Ishikawa (cell line): Measurements from ENCODE around the gene ITPRID2.

Experiments used
- CEBPB ChIP-seq: IDR thresholded peaks from 2 replicates; pipeline ENCODE4 v1.6.1; 2012
- CREB1 ChIP-seq: IDR thresholded peaks from 2 replicates; pipeline ENCODE4 v1.6.1; 2012; ENCODE audit warnings: low read depth
- EGR1 ChIP-seq: IDR thresholded peaks from 2 replicates; pipeline ENCODE4 v1.6.1; 2012
- EP300 ChIP-seq: IDR thresholded peaks from 2 replicates; pipeline ENCODE4 v1.6.1; 2012; ENCODE audit warnings: borderline replicate concordance
- FOXM1 ChIP-seq: IDR thresholded peaks from 2 replicates; pipeline ENCODE4 v1.6.1; 2012; ENCODE audit warnings: low read depth, borderline replicate concordance
- NFIC ChIP-seq: IDR thresholded peaks from 2 replicates; pipeline ENCODE4 v1.6.1; 2012
- RAD21 ChIP-seq: IDR thresholded peaks from 2 replicates; pipeline ENCODE4 v1.6.1; 2012; ENCODE audit warnings: low read depth
- TAF1 ChIP-seq: IDR thresholded peaks from 2 replicates; pipeline ENCODE4 v1.6.1; 2012; ENCODE audit warnings: low read depth, mild to moderate bottlenecking
- TCF12 ChIP-seq: IDR thresholded peaks from 2 replicates; pipeline ENCODE4 v1.6.1; 2012; ENCODE audit warnings: low read depth
- TEAD4 ChIP-seq: IDR thresholded peaks from 2 replicates; pipeline ENCODE4 v1.6.1; 2012
- YY1 ChIP-seq: IDR thresholded peaks from 2 replicates; pipeline ENCODE4 v1.6.1; 2012; ENCODE audit warnings: low read depth
- ZBTB7A ChIP-seq: IDR thresholded peaks from 2 replicates; pipeline ENCODE4 v1.6.1; 2012; ENCODE audit warnings: low read depth
- TF ChIP-seq, protein P1 (sequence below): IDR thresholded peaks from 2 replicates; pipeline ENCODE4 v1.6.1; 2012; ENCODE audit warnings: low read depth, mild to moderate bottlenecking
- TF ChIP-seq, protein P2 (sequence below): IDR thresholded peaks from 2 replicates; pipeline ENCODE4 v1.6.1; 2012
- TF ChIP-seq, protein P3 (sequence below): IDR thresholded peaks from 2 replicates; pipeline ENCODE4 v1.6.1; 2012

The ITPRID2 gene

DNA sequence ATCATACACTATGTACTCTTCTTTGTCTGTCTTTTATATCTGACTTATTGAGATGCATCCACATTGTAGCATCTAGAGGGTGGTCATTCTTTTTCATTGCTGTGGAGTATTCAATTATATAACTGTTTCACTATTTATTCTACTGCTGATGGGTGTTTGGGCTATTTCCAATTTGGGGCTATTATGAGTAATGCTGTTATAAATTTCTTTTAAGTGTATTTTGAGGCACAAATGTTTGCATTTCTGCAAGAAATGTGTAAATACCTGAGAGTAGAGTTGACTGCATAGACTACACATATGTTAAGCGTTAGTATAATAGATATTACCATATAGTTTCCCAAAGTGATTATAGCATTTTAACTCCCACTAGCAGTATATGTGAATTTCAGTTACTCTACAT is 67.2 kb downstream of the ITPRID2 start:
- TF ChIP-seq, protein P1, sequence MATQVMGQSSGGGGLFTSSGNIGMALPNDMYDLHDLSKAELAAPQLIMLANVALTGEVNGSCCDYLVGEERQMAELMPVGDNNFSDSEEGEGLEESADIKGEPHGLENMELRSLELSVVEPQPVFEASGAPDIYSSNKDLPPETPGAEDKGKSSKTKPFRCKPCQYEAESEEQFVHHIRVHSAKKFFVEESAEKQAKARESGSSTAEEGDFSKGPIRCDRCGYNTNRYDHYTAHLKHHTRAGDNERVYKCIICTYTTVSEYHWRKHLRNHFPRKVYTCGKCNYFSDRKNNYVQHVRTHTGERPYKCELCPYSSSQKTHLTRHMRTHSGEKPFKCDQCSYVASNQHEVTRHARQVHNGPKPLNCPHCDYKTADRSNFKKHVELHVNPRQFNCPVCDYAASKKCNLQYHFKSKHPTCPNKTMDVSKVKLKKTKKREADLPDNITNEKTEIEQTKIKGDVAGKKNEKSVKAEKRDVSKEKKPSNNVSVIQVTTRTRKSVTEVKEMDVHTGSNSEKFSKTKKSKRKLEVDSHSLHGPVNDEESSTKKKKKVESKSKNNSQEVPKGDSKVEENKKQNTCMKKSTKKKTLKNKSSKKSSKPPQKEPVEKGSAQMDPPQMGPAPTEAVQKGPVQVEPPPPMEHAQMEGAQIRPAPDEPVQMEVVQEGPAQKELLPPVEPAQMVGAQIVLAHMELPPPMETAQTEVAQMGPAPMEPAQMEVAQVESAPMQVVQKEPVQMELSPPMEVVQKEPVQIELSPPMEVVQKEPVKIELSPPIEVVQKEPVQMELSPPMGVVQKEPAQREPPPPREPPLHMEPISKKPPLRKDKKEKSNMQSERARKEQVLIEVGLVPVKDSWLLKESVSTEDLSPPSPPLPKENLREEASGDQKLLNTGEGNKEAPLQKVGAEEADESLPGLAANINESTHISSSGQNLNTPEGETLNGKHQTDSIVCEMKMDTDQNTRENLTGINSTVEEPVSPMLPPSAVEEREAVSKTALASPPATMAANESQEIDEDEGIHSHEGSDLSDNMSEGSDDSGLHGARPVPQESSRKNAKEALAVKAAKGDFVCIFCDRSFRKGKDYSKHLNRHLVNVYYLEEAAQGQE: no peak
- TF ChIP-seq CEBPB: no peak
- no peak for TF ChIP-seq EGR1
- no peak for TF ChIP-seq TCF12
- no peak for TF ChIP-seq FOXM1
- TF ChIP-seq TEAD4: no peak

DNA sequence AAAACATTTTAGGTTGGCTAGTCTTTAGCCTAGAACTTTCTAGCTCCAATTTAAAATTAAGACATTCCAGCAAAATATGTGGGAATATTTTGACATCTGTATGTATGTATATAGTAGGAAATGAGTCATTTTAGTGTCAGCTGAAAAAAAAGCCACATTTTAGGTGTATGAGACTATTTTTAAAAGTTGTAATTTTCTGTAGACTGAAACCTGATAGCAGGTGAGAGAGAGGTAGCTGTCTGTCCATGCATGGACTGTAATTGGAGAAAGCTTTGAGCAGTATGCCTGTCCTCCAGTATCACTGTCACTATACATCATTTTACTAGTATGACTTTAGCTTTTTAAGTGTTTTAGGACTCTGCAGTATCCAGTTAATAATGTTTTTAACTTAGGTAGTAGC is 68.0 kb downstream of the ITPRID2 start:
- TF ChIP-seq, protein P2, sequence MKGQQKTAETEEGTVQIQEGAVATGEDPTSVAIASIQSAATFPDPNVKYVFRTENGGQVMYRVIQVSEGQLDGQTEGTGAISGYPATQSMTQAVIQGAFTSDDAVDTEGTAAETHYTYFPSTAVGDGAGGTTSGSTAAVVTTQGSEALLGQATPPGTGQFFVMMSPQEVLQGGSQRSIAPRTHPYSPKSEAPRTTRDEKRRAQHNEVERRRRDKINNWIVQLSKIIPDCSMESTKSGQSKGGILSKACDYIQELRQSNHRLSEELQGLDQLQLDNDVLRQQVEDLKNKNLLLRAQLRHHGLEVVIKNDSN: no peak
- no peak for TF ChIP-seq TEAD4

DNA sequence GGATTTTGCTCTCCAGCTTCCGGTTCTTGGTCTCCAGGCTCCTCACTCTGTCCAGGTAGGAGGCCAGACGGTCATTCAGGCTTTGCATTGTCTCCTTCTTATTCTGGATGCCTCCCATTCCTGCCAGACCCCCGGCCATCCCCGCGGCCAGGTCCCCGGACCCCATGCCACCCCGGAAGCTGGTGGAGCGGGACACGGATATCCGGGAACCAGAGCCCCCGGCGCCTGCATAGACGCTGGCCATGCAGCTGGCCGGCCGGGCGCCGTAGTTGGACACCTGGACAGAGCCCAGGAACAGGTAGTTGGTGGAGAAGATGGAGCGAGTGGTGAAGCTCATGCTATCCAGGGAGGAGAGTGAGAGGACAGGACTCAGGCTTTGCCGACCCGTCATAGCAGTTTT is 70.6 kb downstream of the ITPRID2 start:
- TF ChIP-seq, protein P1: no peak

DNA sequence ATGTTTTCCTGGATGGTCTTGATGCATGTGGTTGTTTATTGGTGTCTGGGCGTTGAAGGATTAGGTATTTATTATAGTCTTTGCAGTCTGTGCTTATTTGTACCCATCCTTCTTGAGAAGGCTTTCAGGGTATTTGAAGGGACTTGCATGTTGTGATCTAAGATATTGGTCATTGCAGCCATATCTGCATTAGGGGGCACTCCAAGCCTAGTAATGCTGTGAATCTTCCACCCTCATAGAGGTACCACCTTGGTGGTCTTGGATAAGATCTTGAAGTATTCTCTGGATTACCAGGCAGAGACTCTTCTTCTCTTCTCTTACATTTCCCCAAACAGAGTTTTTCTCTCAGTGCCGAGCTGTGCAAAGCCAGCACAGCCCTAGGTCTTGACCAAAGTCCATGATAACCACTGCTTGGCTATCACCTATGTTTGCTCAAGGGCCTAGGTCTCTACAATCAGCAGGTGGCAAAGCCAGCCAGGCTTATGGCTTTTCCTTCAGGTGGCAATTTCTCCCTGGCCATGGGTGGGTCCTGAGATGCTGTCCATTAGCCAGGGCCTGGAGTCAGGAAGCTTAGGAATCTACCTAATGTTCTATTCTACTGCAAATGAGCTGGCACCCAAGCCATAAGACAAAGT is 78.7 kb downstream of the ITPRID2 start:
- TF ChIP-seq RAD21: peak; percentile 40
- TF ChIP-seq, protein P3, sequence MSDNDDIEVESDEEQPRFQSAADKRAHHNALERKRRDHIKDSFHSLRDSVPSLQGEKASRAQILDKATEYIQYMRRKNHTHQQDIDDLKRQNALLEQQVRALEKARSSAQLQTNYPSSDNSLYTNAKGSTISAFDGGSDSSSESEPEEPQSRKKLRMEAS: no peak
- no peak for TF ChIP-seq EP300
- TF ChIP-seq, protein P2: no peak
- TF ChIP-seq EGR1: no peak
- no peak for TF ChIP-seq TEAD4
- TF ChIP-seq TCF12: no peak
- no peak for TF ChIP-seq FOXM1

DNA sequence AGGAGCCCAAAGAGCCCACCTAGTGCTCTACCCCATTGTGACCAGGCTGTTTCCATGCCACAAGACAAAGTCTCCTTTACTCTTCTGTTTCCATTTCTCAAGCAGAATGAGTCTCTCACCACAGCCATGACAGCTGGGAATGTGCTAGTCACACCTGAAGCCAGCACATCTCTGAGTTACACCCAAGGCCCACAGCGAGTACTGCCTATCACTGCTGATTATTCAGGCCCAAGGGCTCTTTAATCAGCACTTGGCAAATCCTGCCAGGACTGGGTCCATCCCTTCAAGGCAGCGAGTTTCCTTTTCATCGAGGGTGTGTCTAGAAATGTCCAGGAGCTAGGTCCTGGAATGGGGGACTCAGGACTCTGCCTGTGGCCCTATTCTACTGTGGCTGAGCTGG is 79.5 kb downstream of the ITPRID2 start:
- TF ChIP-seq, protein P3: no peak
- no peak for TF ChIP-seq FOXM1
- TF ChIP-seq ZBTB7A: no peak
- no peak for TF ChIP-seq YY1
- TF ChIP-seq, protein P1: no peak
- no peak for TF ChIP-seq CEBPB
- no peak for TF ChIP-seq TEAD4

DNA sequence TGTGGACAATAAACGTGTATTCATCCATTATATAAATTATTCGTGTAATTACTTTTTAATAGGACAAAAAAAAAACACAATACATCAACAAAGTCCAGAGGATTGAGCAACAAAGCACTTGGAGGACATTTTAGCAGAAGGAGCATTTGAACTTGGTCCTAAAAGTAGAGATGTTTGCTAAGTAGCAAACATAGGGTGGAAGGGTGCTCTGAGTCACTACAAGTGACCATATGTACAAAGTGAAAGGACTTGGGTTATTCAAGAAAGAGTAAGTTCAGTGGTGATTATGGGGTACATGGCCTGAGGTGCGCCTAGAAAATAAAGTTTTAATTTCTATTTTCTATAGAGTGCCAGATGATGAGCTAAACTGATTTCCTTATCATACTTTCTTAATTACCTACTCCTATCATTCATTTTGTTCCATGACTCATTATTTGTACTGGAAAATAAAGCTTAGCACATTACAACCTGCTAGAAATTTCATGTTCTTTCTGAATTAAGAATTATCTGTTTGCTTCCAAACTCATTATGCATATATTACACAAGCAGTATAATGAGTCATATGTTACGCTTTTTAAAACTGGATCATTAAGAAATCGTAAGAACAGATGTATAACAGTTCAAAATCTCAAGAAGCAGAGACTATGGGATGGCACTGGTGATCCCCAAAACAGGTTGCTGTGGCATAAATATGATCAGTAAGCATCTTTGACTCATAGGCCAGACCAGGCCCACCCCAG is 81.1 kb downstream of the ITPRID2 start:
- no peak for TF ChIP-seq YY1
- TF ChIP-seq EGR1: no peak
- TF ChIP-seq, protein P3: no peak
- TF ChIP-seq TAF1: no peak
- no peak for TF ChIP-seq NFIC
- no peak for TF ChIP-seq CREB1
- TF ChIP-seq TCF12: no peak
- TF ChIP-seq, protein P2: no peak
- TF ChIP-seq FOXM1: no peak
- no peak for TF ChIP-seq EP300
- TF ChIP-seq TEAD4: no peak
- TF ChIP-seq ZBTB7A: no peak
